Measurements from ENCODE around the gene ARGLU1. TPM values are rescaled to one million over a fixed set of nuclear protein-coding genes. Genes with fewer than 3 reads are reported as not detected.
"Not testable (repeated sequence)": the region's sequence is repeated elsewhere in the genome, so short reads cannot be mapped to it uniquely, and the experiment has no call there.

Gene ARGLU1
- total and polyA plus RNA-seq, 2 experiments from 2014 or later, result 108 to 166 TPM

DNA sequence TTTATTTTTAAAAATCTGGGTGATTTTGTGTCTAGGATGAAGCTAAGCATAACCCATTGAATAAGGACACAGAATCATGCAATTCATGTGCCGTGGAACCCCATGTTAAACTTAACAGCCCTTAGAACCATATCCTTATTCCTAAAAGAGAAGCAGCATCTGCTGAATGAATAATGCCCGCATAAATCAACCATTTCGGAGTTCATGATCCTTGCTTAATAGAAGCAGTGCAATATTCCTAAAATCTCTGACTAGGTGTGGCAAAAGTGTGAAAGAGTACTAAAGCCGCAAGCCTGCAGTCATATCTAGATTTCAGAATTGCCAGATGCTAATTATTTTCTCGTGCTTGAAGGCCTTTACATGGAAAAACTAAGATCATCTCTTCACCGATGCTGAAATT lies 33.6 kb upstream of the ARGLU1 start:
- H3K4me1 Mint-ChIP-seq, result no peaks in the 10 kb centered on the region; the same call in 2 of the 3 replicates
- no peak overlapping the region for H3K27ac ChIP-seq (ENCODE audit: low read depth)
- no peaks in the 10 kb centered on the region for H3F3A ChIP-seq (replicated peaks; ENCODE audit: low read depth)
- no peak overlapping the region for H3K4me3 Mint-ChIP-seq
- H3K36me3 ChIP-seq (ENCODE audit: insufficient read depth), result no peaks in the 10 kb centered on the region
- H3K4me2 ChIP-seq, result no peak overlapping the region
- ATAC-seq, result no peak
- no peaks in the 10 kb centered on the region for H3K27me3 ChIP-seq (ENCODE audit: insufficient read depth)
- H3K4me3 ChIP-seq, result no peak overlapping the region
- DNase-seq (ENCODE audit: low spot score), result no peak
- peaks cover 4% of the 10 kb centered on the region for H3K27me3 Mint-ChIP-seq (ENCODE audit: insufficient read depth, low read depth, poor library complexity)
- no peak for TF ChIP-seq POLR2AphosphoS5 (IDR thresholded peaks at IDR 0.05; ENCODE audit: low read depth)
- TF ChIP-seq EZH2 (IDR thresholded peaks at IDR 0.05; ENCODE audit: low read depth, unreplicated experiment), result no peak
- TF ChIP-seq, protein P1, sequence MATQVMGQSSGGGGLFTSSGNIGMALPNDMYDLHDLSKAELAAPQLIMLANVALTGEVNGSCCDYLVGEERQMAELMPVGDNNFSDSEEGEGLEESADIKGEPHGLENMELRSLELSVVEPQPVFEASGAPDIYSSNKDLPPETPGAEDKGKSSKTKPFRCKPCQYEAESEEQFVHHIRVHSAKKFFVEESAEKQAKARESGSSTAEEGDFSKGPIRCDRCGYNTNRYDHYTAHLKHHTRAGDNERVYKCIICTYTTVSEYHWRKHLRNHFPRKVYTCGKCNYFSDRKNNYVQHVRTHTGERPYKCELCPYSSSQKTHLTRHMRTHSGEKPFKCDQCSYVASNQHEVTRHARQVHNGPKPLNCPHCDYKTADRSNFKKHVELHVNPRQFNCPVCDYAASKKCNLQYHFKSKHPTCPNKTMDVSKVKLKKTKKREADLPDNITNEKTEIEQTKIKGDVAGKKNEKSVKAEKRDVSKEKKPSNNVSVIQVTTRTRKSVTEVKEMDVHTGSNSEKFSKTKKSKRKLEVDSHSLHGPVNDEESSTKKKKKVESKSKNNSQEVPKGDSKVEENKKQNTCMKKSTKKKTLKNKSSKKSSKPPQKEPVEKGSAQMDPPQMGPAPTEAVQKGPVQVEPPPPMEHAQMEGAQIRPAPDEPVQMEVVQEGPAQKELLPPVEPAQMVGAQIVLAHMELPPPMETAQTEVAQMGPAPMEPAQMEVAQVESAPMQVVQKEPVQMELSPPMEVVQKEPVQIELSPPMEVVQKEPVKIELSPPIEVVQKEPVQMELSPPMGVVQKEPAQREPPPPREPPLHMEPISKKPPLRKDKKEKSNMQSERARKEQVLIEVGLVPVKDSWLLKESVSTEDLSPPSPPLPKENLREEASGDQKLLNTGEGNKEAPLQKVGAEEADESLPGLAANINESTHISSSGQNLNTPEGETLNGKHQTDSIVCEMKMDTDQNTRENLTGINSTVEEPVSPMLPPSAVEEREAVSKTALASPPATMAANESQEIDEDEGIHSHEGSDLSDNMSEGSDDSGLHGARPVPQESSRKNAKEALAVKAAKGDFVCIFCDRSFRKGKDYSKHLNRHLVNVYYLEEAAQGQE (IDR thresholded peaks at IDR 0.05; ENCODE audit: unreplicated experiment), result no peak
- TF ChIP-seq EZH2phosphoT487 (IDR thresholded peaks at IDR 0.05; ENCODE audit: unreplicated experiment), result no peak
- TF ChIP-seq ZNF114 (CRISPR knock-in tag; IDR thresholded peaks at IDR 0.05), result no peak
- H3K79me2 ChIP-seq (replicated peaks; ENCODE audit: insufficient read depth), result no peaks in the 10 kb centered on the region
- peaks cover 9% of the 10 kb centered on the region for H3K9me2 ChIP-seq (ENCODE audit: insufficient read depth)
- no peaks in the 10 kb centered on the region for H3K4me1 ChIP-seq (ENCODE audit: insufficient read depth)
- peaks cover 3% of the 10 kb centered on the region; the same call in 2 of the 3 replicates for H3K9me3 Mint-ChIP-seq
- no peaks in the 10 kb centered on the region for H4K20me1 ChIP-seq (replicated peaks; ENCODE audit: insufficient read depth)
- no peak overlapping the region for H2AFZ ChIP-seq
- no peak overlapping the region for H3K27ac Mint-ChIP-seq
- no peaks in the 10 kb centered on the region; the same call in 2 of the 3 replicates for H3K36me3 Mint-ChIP-seq (ENCODE audit: low read depth)

DNA sequence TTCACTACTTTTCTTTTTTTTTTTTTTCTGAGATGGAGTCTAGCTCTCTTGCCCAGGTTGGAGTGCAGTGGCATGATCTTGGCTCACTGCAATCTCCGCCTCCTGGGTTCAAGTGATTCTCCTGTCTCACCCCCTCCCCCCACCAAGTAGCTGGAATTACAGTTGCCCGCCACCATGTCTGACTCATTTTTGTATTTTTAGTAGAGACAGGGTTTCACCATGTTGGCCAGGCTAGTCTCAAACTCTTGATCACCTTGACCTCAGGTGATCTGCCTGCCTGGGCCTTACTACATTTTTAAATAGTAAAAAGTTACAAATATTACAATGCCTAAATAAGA lies 32.8 kb upstream of the ARGLU1 start:
- H3K27ac Mint-ChIP-seq; H3K27ac ChIP-seq (ENCODE audit: low read depth); H3K4me3 ChIP-seq; H3K4me1 ChIP-seq (ENCODE audit: insufficient read depth); H3K36me3 ChIP-seq (ENCODE audit: insufficient read depth); H3K9me2 ChIP-seq (ENCODE audit: insufficient read depth); H3K4me1 Mint-ChIP-seq; H4K20me1 ChIP-seq (replicated peaks; ENCODE audit: insufficient read depth); H3K9me3 Mint-ChIP-seq; H3K79me2 ChIP-seq (replicated peaks; ENCODE audit: insufficient read depth); H3K27me3 ChIP-seq (ENCODE audit: insufficient read depth); H3K27me3 Mint-ChIP-seq (ENCODE audit: insufficient read depth, low read depth, poor library complexity); H2AFZ ChIP-seq; H3K36me3 Mint-ChIP-seq (ENCODE audit: low read depth); DNase-seq (ENCODE audit: low spot score); H3F3A ChIP-seq (replicated peaks; ENCODE audit: low read depth); ATAC-seq; H3K4me2 ChIP-seq; H3K4me3 Mint-ChIP-seq: not testable (repeated sequence)

DNA sequence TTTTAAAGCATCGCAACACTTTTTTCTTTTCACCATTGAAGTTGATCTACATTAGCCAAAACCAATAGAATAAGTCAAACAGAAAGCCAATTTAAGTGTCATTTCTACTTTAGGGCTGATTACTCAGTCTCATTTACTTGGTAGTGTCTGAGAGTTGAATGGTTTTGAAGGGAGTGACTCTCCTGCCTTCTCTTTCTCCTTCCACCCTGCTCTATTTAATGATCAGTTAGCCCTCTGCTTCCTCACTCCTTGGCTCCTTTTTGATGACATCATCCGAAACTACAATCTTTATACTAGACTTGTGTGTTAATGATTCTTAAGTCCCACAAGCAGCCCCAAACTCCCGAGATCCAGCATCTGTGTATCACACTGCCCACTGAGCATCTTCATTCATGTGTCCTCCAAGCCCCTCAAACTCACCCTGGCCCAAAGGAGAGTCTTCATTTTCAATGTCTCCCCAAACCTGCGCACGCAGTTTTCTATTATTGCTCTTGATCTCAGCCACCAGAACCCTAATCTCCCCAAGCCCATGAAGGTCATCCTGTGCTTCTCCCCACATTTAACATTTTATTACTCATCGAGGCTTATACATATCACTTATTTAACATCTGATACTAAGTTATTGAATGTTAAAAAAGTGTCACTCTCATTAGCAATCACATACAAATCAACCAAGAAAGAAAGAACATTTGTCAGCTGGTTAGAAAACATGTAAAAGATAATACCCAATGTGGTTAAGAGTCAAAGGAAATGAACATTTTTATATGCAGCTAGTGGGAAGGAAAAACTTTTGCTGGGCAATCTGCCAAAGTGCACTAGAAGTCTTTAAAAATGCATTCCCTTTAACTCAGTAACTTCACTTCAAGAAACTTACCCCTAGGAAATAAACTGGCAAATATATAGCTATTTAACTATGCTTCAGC lies 32.2 kb upstream of the ARGLU1 start:
- H2AFZ ChIP-seq, result no peak overlapping the region
- no peaks in the 10 kb centered on the region for H3K36me3 ChIP-seq (ENCODE audit: insufficient read depth)
- no peaks in the 10 kb centered on the region for H4K20me1 ChIP-seq (replicated peaks; ENCODE audit: insufficient read depth)
- H3K4me2 ChIP-seq, result no peak overlapping the region
- DNase-seq (ENCODE audit: low spot score), result no peak
- no peaks in the 10 kb centered on the region for H3K27me3 ChIP-seq (ENCODE audit: insufficient read depth)
- H3F3A ChIP-seq (replicated peaks; ENCODE audit: low read depth), result no peaks in the 10 kb centered on the region
- no peak overlapping the region for H3K27ac ChIP-seq (ENCODE audit: low read depth)
- no peaks in the 10 kb centered on the region for H3K79me2 ChIP-seq (replicated peaks; ENCODE audit: insufficient read depth)
- Mint-ChIP-seq H3K4me3 (no peak overlapping the region), H3K27ac (no peak overlapping the region), H3K9me3 (peaks cover 3% of the 10 kb centered on the region; the same call in 2 of the 3 replicates), H3K27me3 (ENCODE audit: insufficient read depth, low read depth, poor library complexity) (peaks cover 4% of the 10 kb centered on the region), H3K4me1 (no peaks in the 10 kb centered on the region; the same call in 2 of the 3 replicates), H3K36me3 (ENCODE audit: low read depth) (no peaks in the 10 kb centered on the region; the same call in 2 of the 3 replicates)
- H3K4me1 ChIP-seq (ENCODE audit: insufficient read depth), result no peaks in the 10 kb centered on the region
- TF ChIP-seq POLR2AphosphoS5 (IDR thresholded peaks at IDR 0.05; ENCODE audit: low read depth), result no peak
- H3K9me2 ChIP-seq (ENCODE audit: insufficient read depth), result peaks cover 9% of the 10 kb centered on the region
- no peak for ATAC-seq
- no peak overlapping the region for H3K4me3 ChIP-seq

Measured in GM23338 (cell line).